MCF 10A (cell line): ENCODE results near the gene PCNX4. TPM values are rescaled to one million over a fixed set of nuclear protein-coding genes. Genes with fewer than 3 reads are reported as not detected.
A peak's percentile ranks its signal among the peaks of the same experiment; 100 is the strongest.

Source experiments
- BruUV-seq: library from RNA; stranded (reverse); fragments of 400-500 nt; replicated peaks from 2 replicates; lab custom pipeline; 2021; lab: Mats Ljungman, UMichigan
- CTCF ChIA-PET: fragments of 300-600 bp; sonication (Branson Sonifier 250); formaldehyde crosslinking; extraction: SDS; loops from one replicate; lab custom pipeline; 2021; ENCODE audit warnings: antibody characterized with exemption, inconsistent platforms; lab: Yijun Ruan, JAX
- POLR2A ChIA-PET: fragments of 300-600, 350-650 bp; sonication (Branson Sonifier 250); formaldehyde crosslinking; extraction: SDS; loops from one replicate; lab custom pipeline; 2020; ENCODE audit warnings: antibody characterized with exemption, inconsistent platforms; lab: Yijun Ruan, JAX
- DNase-seq: peaks from one replicate; pipeline ENCODE4 v3.0.0-alpha.2; 2018; ENCODE audit not compliant: unreplicated experiment
- H3K27ac Mint-ChIP-seq: one replicate; pipeline ENCODE4 v1.8.0; 2022; ENCODE audit warnings: mild to moderate bottlenecking, low read depth, mixed read lengths; ENCODE audit not compliant: unreplicated experiment
- H3K27me3 Mint-ChIP-seq: one replicate; pipeline ENCODE4 v1.8.0; 2022; ENCODE audit warnings: mixed read lengths; ENCODE audit not compliant: insufficient read depth, unreplicated experiment
- H3K36me3 Mint-ChIP-seq: one replicate; pipeline ENCODE4 v1.8.0; 2022; ENCODE audit warnings: mild to moderate bottlenecking, moderate library complexity, mixed read lengths; ENCODE audit not compliant: insufficient read depth, unreplicated experiment
- H3K4me1 Mint-ChIP-seq: one replicate; pipeline ENCODE4 v1.8.0; 2022; ENCODE audit warnings: mixed read lengths; ENCODE audit not compliant: insufficient read depth, unreplicated experiment
- H3K4me3 Mint-ChIP-seq: one replicate; pipeline ENCODE4 v1.8.0; 2022; ENCODE audit warnings: mild to moderate bottlenecking, moderate library complexity, mixed read lengths; ENCODE audit not compliant: unreplicated experiment
- H3K9me3 Mint-ChIP-seq: one replicate; pipeline ENCODE4 v1.8.0; 2022; ENCODE audit warnings: mixed read lengths; ENCODE audit not compliant: unreplicated experiment
- CTCF ChIP-seq: fragments of 200-600 bp; IDR thresholded peaks from one replicate; pipeline ENCODE4 v1.8.0; 2022; ENCODE audit warnings: antibody characterized with exemption, mild to moderate bottlenecking; ENCODE audit not compliant: unreplicated experiment
- intact Hi-C: fragments of 100-400 bp; cut with micrococcal nuclease; formaldehyde crosslinking; loops from 2 replicates; pipeline ENCODE4 v1.14.1; 2022
- total RNA-seq: library from RNA; stranded (reverse); gene quantifications from 2 replicates; pipeline ENCODE4 v1.2.3, GENCODE V29; 2022

Gene PCNX4
- total RNA-seq, 1 experiment from 2014 or later: 62.8 TPM

- Mint-ChIP-seq H3K27ac (peak overlapping the region; percentile 97), H3K27me3 (no peaks in the 10 kb centered on the region), H3K4me1 (peaks cover 26% of the 10 kb centered on the region), H3K36me3 (peaks cover 17% of the 10 kb centered on the region), H3K9me3 (no peaks in the 10 kb centered on the region), H3K4me3 (peak overlapping the region; percentile 93)
- no TSS peak for BruUV-seq
- CTCF ChIA-PET: interaction anchor here (1.2 to 1.5 kb wide), 2 partner anchors 32 to 129 kb away, joined by 3 read pairs; no protein-coding TSS in a partner anchor
- POLR2A ChIA-PET: interaction anchor here (0.6 to 3.4 kb wide), 19 partner anchors 7 to 1796 kb away, joined by 3 to 27 read pairs (median 5); partner anchors contain the start of genes ARID4A, DHRS7 and PPM1A
- no peak for TF ChIP-seq CTCF
- intact Hi-C loops: loop anchor here (2.0 to 10.0 kb wide), 3 partner anchors 59 to 161 kb away; partner anchors contain the start of gene DHRS7
- DNase-seq: no peak
Observed at GRCh38 chr14:60093606-60094005, 1.9 kb downstream of the PCNX4 start.

- Mint-ChIP-seq H3K4me1 (peaks cover 26% of the 10 kb centered on the region), H3K36me3 (peaks cover 19% of the 10 kb centered on the region), H3K27me3 (no peaks in the 10 kb centered on the region), H3K27ac (peak overlapping the region; percentile 97), H3K4me3 (peak overlapping the region; percentile 93), H3K9me3 (no peaks in the 10 kb centered on the region)
- ChIA-PET CTCF (no interaction called here), POLR2A (interaction anchor here (2.1 to 2.6 kb wide), 2 partner anchors 10 to 15 kb away, joined by 6 to 21 read pairs; no protein-coding TSS in a partner anchor)
- no peak for TF ChIP-seq CTCF
- intact Hi-C loops: loop anchor here (5.0 to 10.0 kb wide), 2 partner anchors 58 to 160 kb away; no protein-coding TSS in a partner anchor
- BruUV-seq: no TSS peak
- DNase-seq: no peak
Observed at GRCh38 chr14:60094306-60094897, 2.7 kb downstream of the PCNX4 start.

- no peak for TF ChIP-seq CTCF
- no peak for DNase-seq
- ChIA-PET POLR2A (interaction anchor here (0.7 to 2.1 kb wide), 6 partner anchors 9 to 130 kb away, joined by 3 to 7 read pairs (median 4); partner anchors contain the start of gene DHRS7), CTCF (interaction anchor here (0.6 to 1.2 kb wide), 4 partner anchors 10 to 469 kb away, joined by 3 to 6 read pairs (median 4); partner anchors contain the start of gene DHRS7)
- Mint-ChIP-seq H3K27me3 (no peaks in the 10 kb centered on the region), H3K4me1 (peaks cover 26% of the 10 kb centered on the region), H3K27ac (peak overlapping the region; percentile 97), H3K36me3 (peaks cover 21% of the 10 kb centered on the region), H3K4me3 (peak overlapping the region; percentile 93), H3K9me3 (no peaks in the 10 kb centered on the region)
- intact Hi-C loops: loop anchor here (10.0 kb wide), 1 partner anchor 160 kb away; no protein-coding TSS in a partner anchor
- no TSS peak for BruUV-seq
Observed at GRCh38 chr14:60095231-60095630, 3.5 kb downstream of the PCNX4 start.
